Mammary epithelial cell (primary cell): ENCODE measurements around the gene CLMN.

Experiments
- EZH2 ChIP-seq: IDR thresholded peaks from 2 replicates; pipeline ENCODE4 v1.6.1; 2012; ENCODE audit warnings: low read length, inconsistent platforms, borderline replicate concordance
- TF ChIP-seq, protein P1 (sequence below), 2 donors: IDR thresholded peaks in 1 of 2; conservative IDR thresholded peaks in 1 of 2; 2 replicates each; pipeline ENCODE4 v1.5.1; 2011 to 2012; ENCODE audit warnings: inconsistent platforms in 2 of 2, low read length in 2 of 2, mild to moderate bottlenecking in 2 of 2, control low read depth in 1 of 2, low read depth in 1 of 2; ENCODE audit not compliant: insufficient read depth in 1 of 2; ENCODE audit errors: extremely low read depth in 1 of 2

GRCh38 chr14:95213774-95214173, 105.9 kb downstream of the CLMN start:
- TF ChIP-seq, protein P1, sequence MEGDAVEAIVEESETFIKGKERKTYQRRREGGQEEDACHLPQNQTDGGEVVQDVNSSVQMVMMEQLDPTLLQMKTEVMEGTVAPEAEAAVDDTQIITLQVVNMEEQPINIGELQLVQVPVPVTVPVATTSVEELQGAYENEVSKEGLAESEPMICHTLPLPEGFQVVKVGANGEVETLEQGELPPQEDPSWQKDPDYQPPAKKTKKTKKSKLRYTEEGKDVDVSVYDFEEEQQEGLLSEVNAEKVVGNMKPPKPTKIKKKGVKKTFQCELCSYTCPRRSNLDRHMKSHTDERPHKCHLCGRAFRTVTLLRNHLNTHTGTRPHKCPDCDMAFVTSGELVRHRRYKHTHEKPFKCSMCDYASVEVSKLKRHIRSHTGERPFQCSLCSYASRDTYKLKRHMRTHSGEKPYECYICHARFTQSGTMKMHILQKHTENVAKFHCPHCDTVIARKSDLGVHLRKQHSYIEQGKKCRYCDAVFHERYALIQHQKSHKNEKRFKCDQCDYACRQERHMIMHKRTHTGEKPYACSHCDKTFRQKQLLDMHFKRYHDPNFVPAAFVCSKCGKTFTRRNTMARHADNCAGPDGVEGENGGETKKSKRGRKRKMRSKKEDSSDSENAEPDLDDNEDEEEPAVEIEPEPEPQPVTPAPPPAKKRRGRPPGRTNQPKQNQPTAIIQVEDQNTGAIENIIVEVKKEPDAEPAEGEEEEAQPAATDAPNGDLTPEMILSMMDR (conservative IDR thresholded peaks at IDR 0.05 in 1 of 2, IDR thresholded peaks at IDR 0.05 in 1 of 2; ENCODE audit: extremely low read depth in 1 of 2, insufficient read depth in 1 of 2, low read depth in 1 of 2, low read length in 2 of 2): no peak
- no peak for TF ChIP-seq EZH2
